Measurements from ENCODE around the gene DDX54.

Gene DDX54

GRCh38 chr12:113230315-113231234, 45.3 kb upstream of the DDX54 start:
- H3K4me3 ChIP-seq (ENCODE audit: low read depth, low read length) = no peak overlapping the region
- no peak for TF ChIP-seq CTCF (IDR thresholded peaks at IDR 0.05; ENCODE audit: low read depth, low read length)

- no peak overlapping the region for H3K4me3 ChIP-seq (ENCODE audit: low read depth, low read length)
- TF ChIP-seq CTCF (IDR thresholded peaks at IDR 0.05; ENCODE audit: low read depth, low read length) = no peak
These were observed 43.2 kb upstream of the DDX54 start for GRCh38 chr12:113228394-113229028.

GRCh38 chr12:113227686-113228391, 42.6 kb upstream of the DDX54 start:
- TF ChIP-seq CTCF (IDR thresholded peaks at IDR 0.05; ENCODE audit: low read depth, low read length) = no peak
- H3K4me3 ChIP-seq (ENCODE audit: low read depth, low read length) = no peak overlapping the region

- H3K4me3 ChIP-seq (ENCODE audit: low read depth, low read length) = no peak overlapping the region
- TF ChIP-seq CTCF (IDR thresholded peaks at IDR 0.05; ENCODE audit: low read depth, low read length) = no peak
These were observed 41.7 kb upstream of the DDX54 start for GRCh38 chr12:113226696-113227568.

GRCh38 chr12:113224955-113225354, 39.7 kb upstream of the DDX54 start:
- no peak for TF ChIP-seq CTCF (IDR thresholded peaks at IDR 0.05; ENCODE audit: low read depth, low read length)
- H3K4me3 ChIP-seq (ENCODE audit: low read depth, low read length) = no peak overlapping the region

GRCh38 chr12:113222730-113223531, 37.7 kb upstream of the DDX54 start:
- no peak for TF ChIP-seq CTCF (IDR thresholded peaks at IDR 0.05; ENCODE audit: low read depth, low read length)
- H3K4me3 ChIP-seq (ENCODE audit: low read depth, low read length) = peak overlapping the region; percentile 78
